Measurements from ENCODE around the gene FZD7.

FZD7 gene

GRCh38 chr2:202072226-202072625 is 38.6 kb downstream of the FZD7 start:
- Histone ChIP-seq H3K27ac (ENCODE audit: low read depth, low read length) (no peak overlapping the region), H4K8ac (ENCODE audit: low read depth, low read length) (no peak overlapping the region), H3K4me1 (ENCODE audit: control insufficient read depth in 1 of 2, insufficient read depth in 2 of 2, low read length in 2 of 2) (no peaks in the 10 kb centered on the region), H4K12ac (ENCODE audit: low read depth, low read length) (no peak overlapping the region), H2BK5ac (ENCODE audit: low read depth, low read length, poor library complexity) (no peak overlapping the region), H3K9ac (ENCODE audit: low read length) (no peak overlapping the region), H3K9me3 (ENCODE audit: insufficient read depth, low read depth, low read length) (no peaks in the 10 kb centered on the region), H3K23ac (ENCODE audit: low read length) (no peak overlapping the region), H3K4me2 (ENCODE audit: low read length) (no peak overlapping the region), H3K79me1 (ENCODE audit: low read length) (no peaks in the 10 kb centered on the region), H3K4ac (ENCODE audit: low read depth, low read length) (no peak overlapping the region), H3K4me3 (ENCODE audit: low read depth, low read length) (no peak overlapping the region), H3K36me3 (ENCODE audit: control insufficient read depth in 1 of 2, insufficient read depth in 2 of 2, low read length in 2 of 2) (no peaks in the 10 kb centered on the region), H3K18ac (ENCODE audit: low read length) (no peak overlapping the region), H3K79me2 (ENCODE audit: control insufficient read depth, insufficient read depth, low read length, poor library complexity) (no peaks in the 10 kb centered on the region), H4K91ac (ENCODE audit: low read depth, low read length) (no peak overlapping the region), H2AFZ (ENCODE audit: insufficient read depth, low read length, poor library complexity) (no peak overlapping the region), H2BK12ac (ENCODE audit: low read length) (no peak overlapping the region), H3K14ac (ENCODE audit: low read length) (no peak overlapping the region), H2AK5ac (ENCODE audit: low read length) (no peak overlapping the region), H3K27me3 (ENCODE audit: insufficient read depth, low read length) (no peaks in the 10 kb centered on the region), H2BK120ac (ENCODE audit: insufficient read depth, low read length, poor library complexity) (no peak overlapping the region)
- WGBS (ENCODE audit: extremely low coverage, insufficient coverage, insufficient read length) = no CpG with 5 or more reads among the region's 2 CpGs
- DNase-seq = no peak

- Histone ChIP-seq H3K4me2 (ENCODE audit: low read length) (no peak within 1 kb of the TSS), H3K23ac (ENCODE audit: low read length) (no peak within 1 kb of the TSS), H3K4ac (ENCODE audit: low read depth, low read length) (no peak within 1 kb of the TSS), H3K9me3 (ENCODE audit: insufficient read depth, low read depth, low read length) (no peaks in the 10 kb centered on the region), H4K91ac (ENCODE audit: low read depth, low read length) (no peak within 1 kb of the TSS), H2AK5ac (ENCODE audit: low read length) (no peak within 1 kb of the TSS), H3K36me3 (ENCODE audit: control insufficient read depth in 1 of 2, insufficient read depth in 2 of 2, low read length in 2 of 2) (no peaks in the 10 kb centered on the region), H3K27ac (ENCODE audit: low read depth, low read length) (no peak within 1 kb of the TSS), H4K12ac (ENCODE audit: low read depth, low read length) (no peak within 1 kb of the TSS), H3K79me2 (ENCODE audit: control insufficient read depth, insufficient read depth, low read length, poor library complexity) (no peaks in the 10 kb centered on the region), H4K8ac (ENCODE audit: low read depth, low read length) (no peak within 1 kb of the TSS), H2AFZ (ENCODE audit: insufficient read depth, low read length, poor library complexity) (no peak within 1 kb of the TSS), H3K27me3 (ENCODE audit: insufficient read depth, low read length) (no peaks in the 10 kb centered on the region), H3K18ac (ENCODE audit: low read length) (no peak within 1 kb of the TSS), H3K4me3 (ENCODE audit: low read depth, low read length) (no peak within 1 kb of the TSS), H2BK5ac (ENCODE audit: low read depth, low read length, poor library complexity) (no peak within 1 kb of the TSS), H2BK120ac (ENCODE audit: insufficient read depth, low read length, poor library complexity) (no peak within 1 kb of the TSS), H3K4me1 (ENCODE audit: control insufficient read depth in 1 of 2, insufficient read depth in 2 of 2, low read length in 2 of 2) (no peaks in the 10 kb centered on the region), H2BK12ac (ENCODE audit: low read length) (no peak within 1 kb of the TSS), H3K14ac (ENCODE audit: low read length) (no peak within 1 kb of the TSS), H3K79me1 (ENCODE audit: low read length) (no peaks in the 10 kb centered on the region), H3K9ac (ENCODE audit: low read length) (no peak within 1 kb of the TSS)
- DNase-seq = peak in 1 of 2 donors; percentile 35
- WGBS (ENCODE audit: extremely low coverage, insufficient coverage, insufficient read length) = no CpG with 5 or more reads among the region's 11 CpGs
Measured at GRCh38 chr2:202072737-202073401, 39.2 kb downstream of the FZD7 start, which contains the start of gene KIAA2012. Gene KIAA2012 (plus strand): TSS chr2:202073255. CDS start chr2:202073628, 373 bp downstream.

GRCh38 chr2:202074324-202074723 is 40.7 kb downstream of the FZD7 start:
- H3K79me1 ChIP-seq (ENCODE audit: low read length) = no peaks in the 10 kb centered on the region
- no peak overlapping the region for H3K4ac ChIP-seq (ENCODE audit: low read depth, low read length)
- no peak overlapping the region for H2AK5ac ChIP-seq (ENCODE audit: low read length)
- no peak overlapping the region for H2BK12ac ChIP-seq (ENCODE audit: low read length)
- no peak overlapping the region for H2AFZ ChIP-seq (ENCODE audit: insufficient read depth, low read length, poor library complexity)
- no peaks in the 10 kb centered on the region for H3K36me3 ChIP-seq (ENCODE audit: control insufficient read depth in 1 of 2, insufficient read depth in 2 of 2, low read length in 2 of 2)
- H2BK5ac ChIP-seq (ENCODE audit: low read depth, low read length, poor library complexity) = no peak overlapping the region
- H3K4me1 ChIP-seq (ENCODE audit: control insufficient read depth in 1 of 2, insufficient read depth in 2 of 2, low read length in 2 of 2) = no peaks in the 10 kb centered on the region
- no peak overlapping the region for H3K18ac ChIP-seq (ENCODE audit: low read length)
- H2BK120ac ChIP-seq (ENCODE audit: insufficient read depth, low read length, poor library complexity) = no peak overlapping the region
- no peaks in the 10 kb centered on the region for H3K9me3 ChIP-seq (ENCODE audit: insufficient read depth, low read depth, low read length)
- H4K12ac ChIP-seq (ENCODE audit: low read depth, low read length) = no peak overlapping the region
- H3K79me2 ChIP-seq (ENCODE audit: control insufficient read depth, insufficient read depth, low read length, poor library complexity) = no peaks in the 10 kb centered on the region
- no peak overlapping the region for H3K4me2 ChIP-seq (ENCODE audit: low read length)
- no peak overlapping the region for H4K91ac ChIP-seq (ENCODE audit: low read depth, low read length)
- WGBS (ENCODE audit: extremely low coverage, insufficient coverage, insufficient read length) = no CpG with 5 or more reads among the region's 2 CpGs
- no peaks in the 10 kb centered on the region for H3K27me3 ChIP-seq (ENCODE audit: insufficient read depth, low read length)
- no peak overlapping the region for H3K23ac ChIP-seq (ENCODE audit: low read length)
- no peak overlapping the region for H3K14ac ChIP-seq (ENCODE audit: low read length)
- no peak overlapping the region for H3K9ac ChIP-seq (ENCODE audit: low read length)
- no peak overlapping the region for H4K8ac ChIP-seq (ENCODE audit: low read depth, low read length)
- peak in 1 of 2 donors; percentile 34 for DNase-seq
- H3K27ac ChIP-seq (ENCODE audit: low read depth, low read length) = no peak overlapping the region
- no peak overlapping the region for H3K4me3 ChIP-seq (ENCODE audit: low read depth, low read length)

GRCh38 chr2:202079310-202079709 is 45.7 kb downstream of the FZD7 start:
- Histone ChIP-seq H3K79me2 (ENCODE audit: control insufficient read depth, insufficient read depth, low read length, poor library complexity) (no peaks in the 10 kb centered on the region), H3K23ac (ENCODE audit: low read length) (no peak overlapping the region), H2BK5ac (ENCODE audit: low read depth, low read length, poor library complexity) (no peak overlapping the region), H3K27me3 (ENCODE audit: insufficient read depth, low read length) (no peaks in the 10 kb centered on the region), H3K9ac (ENCODE audit: low read length) (no peak overlapping the region), H2AK5ac (ENCODE audit: low read length) (no peak overlapping the region), H3K27ac (ENCODE audit: low read depth, low read length) (no peak overlapping the region), H3K4me2 (ENCODE audit: low read length) (no peak overlapping the region), H2AFZ (ENCODE audit: insufficient read depth, low read length, poor library complexity) (no peak overlapping the region), H3K14ac (ENCODE audit: low read length) (no peak overlapping the region), H3K4ac (ENCODE audit: low read depth, low read length) (no peak overlapping the region), H2BK12ac (ENCODE audit: low read length) (no peak overlapping the region), H3K4me3 (ENCODE audit: low read depth, low read length) (no peak overlapping the region), H2BK120ac (ENCODE audit: insufficient read depth, low read length, poor library complexity) (no peak overlapping the region), H4K8ac (ENCODE audit: low read depth, low read length) (no peak overlapping the region), H3K79me1 (ENCODE audit: low read length) (no peaks in the 10 kb centered on the region), H3K36me3 (ENCODE audit: control insufficient read depth in 1 of 2, insufficient read depth in 2 of 2, low read length in 2 of 2) (no peaks in the 10 kb centered on the region), H3K18ac (ENCODE audit: low read length) (no peak overlapping the region), H3K4me1 (ENCODE audit: control insufficient read depth in 1 of 2, insufficient read depth in 2 of 2, low read length in 2 of 2) (no peaks in the 10 kb centered on the region), H4K12ac (ENCODE audit: low read depth, low read length) (no peak overlapping the region), H3K9me3 (ENCODE audit: insufficient read depth, low read depth, low read length) (no peaks in the 10 kb centered on the region), H4K91ac (ENCODE audit: low read depth, low read length) (no peak overlapping the region)
- DNase-seq = no peak
- no CpG with 5 or more reads among the region's 5 CpGs for WGBS (ENCODE audit: extremely low coverage, insufficient coverage, insufficient read length)
